Liver (tissue), 3 donors: ENCODE measurements around the gene SLCO1A2.

Source experiments
- CTCF ChIP-seq: fragments of 150-350 bp; IDR thresholded peaks from 2 replicates; pipeline ENCODE4 v1.5.1; 2017; ENCODE audit warnings: improper control_type of control experiment, low read depth, low read length; ENCODE audit not compliant: missing input control
- EGR1 ChIP-seq, 2 donors: IDR thresholded peaks; 2 replicates each; pipeline ENCODE4 v1.6.1; 2016 to 2018; ENCODE audit warnings: antibody characterized with exemption in 2 of 2, low read depth in 2 of 2
- GABPA ChIP-seq, 2 donors: IDR thresholded peaks in 1 of 2; conservative IDR thresholded peaks in 1 of 2; 2 replicates each; pipeline ENCODE4 v1.6.1; 2016; ENCODE audit warnings: antibody characterized with exemption in 2 of 2, mild to moderate bottlenecking in 1 of 2, moderate library complexity in 1 of 2
- HNF4A ChIP-seq, 2 donors: conservative IDR thresholded peaks; 2 replicates each; pipeline ENCODE4 v1.6.1; 2016; ENCODE audit warnings: antibody characterized with exemption in 2 of 2, mild to moderate bottlenecking in 2 of 2
- RAD21 ChIP-seq, 2 donors: IDR thresholded peaks; 2 replicates each; pipeline ENCODE4 v1.6.1; 2016; ENCODE audit warnings: antibody characterized with exemption in 2 of 2, mild to moderate bottlenecking in 2 of 2
- RXRA ChIP-seq, 2 donors: IDR thresholded peaks; 2 replicates each; pipeline ENCODE4 v1.6.1; 2017 to 2018; ENCODE audit warnings: antibody characterized with exemption in 2 of 2, mild to moderate bottlenecking in 1 of 2
- TAF1 ChIP-seq: conservative IDR thresholded peaks from 2 replicates; pipeline ENCODE4 v1.6.1; 2016; ENCODE audit warnings: antibody characterized with exemption, mild to moderate bottlenecking
- donor health status: healthy.
- donor health status: healthy.

GRCh38 chr12:21323736-21324135, 11.0 kb downstream of the SLCO1A2 start:
- TF ChIP-seq CTCF (no peak), HNF4A (conservative IDR thresholded peaks at IDR 0.05) (no peak), RAD21 (IDR thresholded peaks at IDR 0.05) (no peak), GABPA (IDR thresholded peaks at IDR 0.05 in 1 of 2, conservative IDR thresholded peaks at IDR 0.05 in 1 of 2) (no peak), EGR1 (IDR thresholded peaks at IDR 0.05; ENCODE audit: low read depth in 2 of 2) (no peak), RXRA (IDR thresholded peaks at IDR 0.05) (no peak), TAF1 (no peak)
